Activated CD4-positive, alpha-beta T cell treated with anti-CD3 and anti-CD28 coated beads, Interleukin-2, amount 50 U/mL, for 4 hours (primary cell): ENCODE results near the gene CHST11.
"Not testable (repeated sequence)": the region's sequence is repeated elsewhere in the genome, so short reads cannot be mapped to it uniquely, and the experiment has no call there.

Source experiments
- DNase-seq, 2 experiments: peaks; one replicate each; pipeline ENCODE4 v3.0.0-alpha.2; 2020

CHST11 gene

GRCh38 chr12:104790296-104791125 is 333.8 kb downstream of the CHST11 start:
- peak; percentile 34 for DNase-seq

GRCh38 chr12:104792570-104792969 is 335.8 kb downstream of the CHST11 start:
- DNase-seq, result no peak

GRCh38 chr12:104793285-104793684 is 336.5 kb downstream of the CHST11 start:
- no peak for DNase-seq

- DNase-seq, result no peak
Measured at GRCh38 chr12:104793968-104794367, 337.2 kb downstream of the CHST11 start.

GRCh38 chr12:104796475-104796862 is 339.7 kb downstream of the CHST11 start:
- no peak for DNase-seq

GRCh38 chr12:104799458-104799857 is 342.7 kb downstream of the CHST11 start:
- no peak for DNase-seq

GRCh38 chr12:104801005-104801404 is 344.3 kb downstream of the CHST11 start:
- DNase-seq, result no peak

GRCh38 chr12:104801427-104801826 is 344.7 kb downstream of the CHST11 start:
- no peak for DNase-seq

- no peak for DNase-seq
Measured at GRCh38 chr12:104802208-104802607, 345.5 kb downstream of the CHST11 start.

GRCh38 chr12:104805186-104805585 is 348.4 kb downstream of the CHST11 start:
- DNase-seq, result no peak

- DNase-seq, result not testable (repeated sequence)
Measured at GRCh38 chr12:104806194-104806593, 349.4 kb downstream of the CHST11 start.

GRCh38 chr12:104809251-104809650 is 352.5 kb downstream of the CHST11 start:
- DNase-seq, result no peak

- DNase-seq, result no peak
Measured at GRCh38 chr12:104809706-104810385, 353.1 kb downstream of the CHST11 start.
